Measurements from ENCODE around the gene TIMP3. TPM values are rescaled to one million over a fixed set of nuclear protein-coding genes. Genes with fewer than 3 reads are reported as not detected.

TIMP3 gene
- total and polyA plus RNA-seq, 2 of the 4 experiments (the other 2 are of a cell fraction): 98.8 to 179 TPM

DNA sequence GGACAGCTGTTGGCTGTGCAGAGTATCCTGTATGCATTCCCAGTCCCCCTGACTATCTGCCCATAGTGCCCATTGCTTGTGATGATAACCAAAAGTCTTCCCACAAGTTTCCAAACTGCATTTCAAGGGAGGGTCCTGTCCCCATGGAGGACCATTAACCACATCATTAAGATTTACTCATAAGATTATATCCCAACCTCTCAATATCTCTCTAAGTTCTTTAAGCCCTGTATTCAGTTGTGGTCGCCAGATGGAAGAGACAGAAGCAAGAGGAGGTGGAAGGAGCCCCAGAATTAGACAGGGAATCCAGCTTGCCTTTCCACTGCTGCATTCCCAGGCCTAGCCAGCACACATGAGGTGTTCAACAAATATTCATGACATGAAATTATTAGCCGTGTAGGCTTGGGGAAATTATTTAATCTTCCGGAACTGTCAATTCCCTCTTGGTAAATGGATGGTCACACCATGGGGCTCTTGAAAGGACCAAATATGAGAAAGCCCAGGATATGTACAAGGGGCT is 42.6 kb upstream of the TIMP3 start:
- peak overlapping the region; percentile 27; the same call in 1 of the 2 replicates for H3K18ac ChIP-seq (ENCODE audit: low read depth, low read length)
- no peak overlapping the region for H4K91ac ChIP-seq (ENCODE audit: insufficient read depth, low read depth, low read length)
- no peak for ATAC-seq (ENCODE audit: low read depth)
- ChIA-PET POLR2A (ENCODE audit: unreplicated experiment) (no interaction called here), CTCF (no interaction called here)
- H2BK5ac ChIP-seq (ENCODE audit: low read depth, low read length, poor library complexity, severe bottlenecking): no peak overlapping the region
- H3K4me3 ChIP-seq (ENCODE audit: insufficient read depth, low read depth, low read length): no peak overlapping the region
- H3K27me3 ChIP-seq (ENCODE audit: control insufficient read depth, insufficient read depth, low read length): no peaks in the 10 kb centered on the region
- peak overlapping the region; percentile 65; the same call in 2 of the 3 replicates for H2BK15ac ChIP-seq (ENCODE audit: low read depth, low read length)
- H3K9me3 ChIP-seq (ENCODE audit: control insufficient read depth, insufficient read depth, low read length): no peaks in the 10 kb centered on the region
- H2AK5ac ChIP-seq (ENCODE audit: low read depth, low read length): peak overlapping the region; percentile 81; the same call in 1 of the 2 replicates
- H4K5ac ChIP-seq (ENCODE audit: low read depth, low read length): no peak overlapping the region
- no peak overlapping the region for H3K27ac ChIP-seq (ENCODE audit: insufficient read depth, low read length)
- H4K20me1 ChIP-seq (ENCODE audit: insufficient read depth, low read length): no peaks in the 10 kb centered on the region
- H2BK20ac ChIP-seq (ENCODE audit: low read depth, low read length): peak overlapping the region; percentile 80
- DNase-seq: no peak
- H3K9ac ChIP-seq (ENCODE audit: low read depth, low read length): no peak overlapping the region
- H3K9me1 ChIP-seq (ENCODE audit: insufficient read depth, low read length): peaks cover 22% of the 10 kb centered on the region
- 0 out of 4 replicates have a peak overlapping the region, but pooled peaks of 1 of the 2 experiments have one; percentile 5 for H4K8ac ChIP-seq (ENCODE audit: low read depth in 2 of 2, low read length in 2 of 2)
- H3K4me2 ChIP-seq (ENCODE audit: low read depth, low read length): no peak overlapping the region
- no CpG with 5 or more reads among the region's 3 CpGs for WGBS, 2 experiments (ENCODE audit: extremely low coverage in 2 of 2, insufficient read length in 1 of 2)
- H3K23ac ChIP-seq (ENCODE audit: low read depth, low read length): 0 out of 2 replicates have a peak overlapping the region, but pooled peaks have one; percentile 7
- dilution Hi-C loops (cut with HindIII; ENCODE audit: low sequenced_read_pairs, unreplicated experiment): no loop called here
- no peak overlapping the region for H2AFZ ChIP-seq (replicated peaks; ENCODE audit: low read length, poor library complexity)
- no peaks in the 10 kb centered on the region for H3K36me3 ChIP-seq (ENCODE audit: control insufficient read depth, insufficient read depth, low read length)
- peak overlapping the region; percentile 50 for H3K14ac ChIP-seq (replicated peaks; ENCODE audit: low read depth, low read length)
- no peaks in the 10 kb centered on the region for H3K79me1 ChIP-seq (ENCODE audit: low read depth in 1 of 2, low read length in 2 of 2)
- intact Hi-C loops (cut with micrococcal nuclease): no loop called here
- H2AK9ac ChIP-seq (replicated peaks; ENCODE audit: low read depth, low read length, poor library complexity): no peak overlapping the region
- H3K4ac ChIP-seq (ENCODE audit: low read depth, low read length): peak overlapping the region; percentile 46; the same call in 1 of the 2 replicates
- in situ Hi-C loops (cut with MboI; ENCODE audit: low sequenced_read_pairs): no loop called here
- TF ChIP-seq MXI1 (IDR thresholded peaks at IDR 0.05; ENCODE audit: borderline replicate concordance, low read depth, low read length) (no peak), NFE2L2 (IDR thresholded peaks at IDR 0.05; ENCODE audit: low read depth, low read length) (no peak), CHD1 (IDR thresholded peaks at IDR 0.05; ENCODE audit: low read depth, low read length) (no peak), MAFK (IDR thresholded peaks at IDR 0.05; ENCODE audit: low read depth, low read length) (no peak), SMC3 (IDR thresholded peaks at IDR 0.05; ENCODE audit: low read depth, low read length) (no peak)
- BruUV-seq (replicated peaks): no TSS peak
- H3K4me1 ChIP-seq (ENCODE audit: control insufficient read depth, insufficient read depth, low read length): peaks cover 25% of the 10 kb centered on the region
- H3K56ac ChIP-seq (ENCODE audit: extremely low read depth, insufficient read depth, low read length): no peak overlapping the region
- H2BK120ac ChIP-seq (ENCODE audit: low read depth, low read length): peak overlapping the region; percentile 8; the same call in 1 of the 2 replicates

All from IMR-90 (cell line).